RKO (cell line): Measurements from ENCODE around the gene AP2A2.

ENCODE experiments used
- DNase-seq: peaks from one replicate; pipeline ENCODE4 v3.0.0-alpha.2; 2016; ENCODE audit warnings: low spot score

Gene AP2A2

DNA sequence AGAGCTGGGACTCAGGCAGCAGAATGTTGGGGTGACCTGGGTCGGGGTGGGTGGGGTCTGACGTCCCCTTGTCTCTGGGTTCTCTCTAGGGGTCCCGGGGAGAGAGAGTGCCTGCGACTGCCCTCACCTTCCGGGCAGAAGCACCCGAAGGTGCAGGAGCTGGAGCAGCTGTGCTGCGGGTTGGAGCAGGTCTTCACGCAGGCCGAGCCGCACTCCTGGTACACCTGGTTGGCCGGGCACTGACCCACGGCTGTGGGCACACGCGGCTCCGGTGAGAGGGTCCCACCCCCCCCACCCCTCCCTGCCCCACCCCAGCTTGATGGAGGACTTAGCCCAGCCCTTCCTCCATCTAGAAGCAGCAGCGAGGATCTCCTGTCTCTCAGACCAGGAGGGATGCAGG lies 104.4 kb downstream of the AP2A2 start:
- DNase-seq, result no peak

DNA sequence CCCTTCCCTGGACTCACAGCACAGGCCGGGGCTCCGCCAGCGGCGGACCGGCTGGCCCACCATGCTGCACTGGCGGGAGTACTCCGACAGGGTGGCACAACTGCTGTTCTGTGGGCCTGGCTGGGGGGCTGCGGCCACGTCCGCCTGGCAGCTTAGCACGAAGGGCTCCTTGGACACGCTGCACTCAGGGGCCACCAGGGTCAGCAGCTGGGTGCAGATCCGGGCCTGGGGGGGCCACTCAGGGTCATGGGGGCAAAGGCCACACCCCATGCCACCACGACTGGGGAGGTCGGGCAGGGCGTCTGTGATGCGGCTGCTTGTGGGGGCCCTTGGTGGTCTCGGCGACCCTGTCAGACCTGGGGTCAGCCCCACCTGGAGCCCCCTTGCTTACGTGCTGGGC lies 104.9 kb downstream of the AP2A2 start:
- no peak for DNase-seq

DNA sequence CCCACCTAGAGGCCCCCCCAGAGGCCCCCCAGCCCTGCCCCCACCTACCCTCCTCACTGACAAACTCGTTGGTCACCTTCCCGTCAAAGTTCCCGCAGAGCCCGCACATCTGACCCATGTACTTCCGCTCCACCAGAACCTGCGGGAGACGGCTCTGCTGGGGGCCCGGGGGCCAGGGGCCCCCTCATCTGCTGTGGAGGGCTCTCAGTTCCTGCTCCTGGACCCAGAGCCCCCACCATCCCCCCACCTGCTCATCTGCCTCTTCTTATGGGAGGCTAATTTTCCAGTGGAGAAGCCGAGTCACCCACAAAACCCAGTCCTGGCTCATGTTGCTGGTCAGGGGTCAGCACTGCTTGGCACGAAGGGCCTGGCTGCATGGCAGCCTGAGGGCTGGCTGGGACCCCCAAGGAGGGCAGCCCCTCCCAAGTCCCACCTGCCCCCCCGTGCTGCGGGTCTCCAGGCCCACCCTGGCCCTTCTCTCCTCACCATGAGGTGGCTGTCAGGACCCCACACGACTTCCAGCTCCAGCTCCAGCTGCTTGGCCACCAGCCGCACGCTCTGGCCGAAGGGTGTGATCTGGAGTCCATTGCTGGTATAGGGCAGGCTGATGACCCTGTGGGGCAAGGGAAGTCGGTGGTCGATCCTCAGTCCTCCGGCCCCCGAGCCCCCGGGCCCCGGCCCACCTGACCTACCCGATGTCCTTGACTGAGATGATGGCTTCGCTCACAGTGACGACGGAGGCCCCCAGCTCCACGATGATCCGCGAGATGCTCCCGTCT lies 105.6 kb downstream of the AP2A2 start:
- DNase-seq, result no peak

DNA sequence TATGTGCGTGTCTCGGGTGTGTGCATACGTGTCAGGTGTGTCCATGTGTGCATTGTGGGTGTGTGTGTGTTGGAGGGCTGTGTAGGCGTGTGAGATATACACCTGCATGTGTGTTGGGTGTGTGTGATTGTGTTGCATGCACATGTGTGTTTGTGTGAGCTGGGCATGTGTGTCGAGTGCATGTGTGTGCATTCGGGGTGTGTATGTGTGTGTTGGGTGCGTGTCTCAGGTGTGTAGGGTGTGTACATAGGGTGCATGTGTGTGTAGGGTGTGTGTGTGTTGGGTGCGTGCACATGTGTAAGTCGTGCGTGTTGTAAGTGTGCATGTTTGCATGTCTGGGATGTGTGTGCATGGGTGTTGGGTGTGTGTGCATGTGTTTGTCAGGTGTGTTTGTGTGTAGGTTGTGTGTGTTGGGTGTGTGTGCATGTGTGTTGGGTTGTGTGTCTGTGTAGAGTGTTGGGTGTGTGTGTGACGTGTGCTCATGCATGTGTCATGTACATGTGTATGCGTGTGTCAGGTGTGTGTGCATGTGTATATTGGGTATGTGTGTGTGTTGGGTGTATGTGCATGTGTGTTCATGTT lies 106.7 kb downstream of the AP2A2 start:
- DNase-seq, result no peak

DNA sequence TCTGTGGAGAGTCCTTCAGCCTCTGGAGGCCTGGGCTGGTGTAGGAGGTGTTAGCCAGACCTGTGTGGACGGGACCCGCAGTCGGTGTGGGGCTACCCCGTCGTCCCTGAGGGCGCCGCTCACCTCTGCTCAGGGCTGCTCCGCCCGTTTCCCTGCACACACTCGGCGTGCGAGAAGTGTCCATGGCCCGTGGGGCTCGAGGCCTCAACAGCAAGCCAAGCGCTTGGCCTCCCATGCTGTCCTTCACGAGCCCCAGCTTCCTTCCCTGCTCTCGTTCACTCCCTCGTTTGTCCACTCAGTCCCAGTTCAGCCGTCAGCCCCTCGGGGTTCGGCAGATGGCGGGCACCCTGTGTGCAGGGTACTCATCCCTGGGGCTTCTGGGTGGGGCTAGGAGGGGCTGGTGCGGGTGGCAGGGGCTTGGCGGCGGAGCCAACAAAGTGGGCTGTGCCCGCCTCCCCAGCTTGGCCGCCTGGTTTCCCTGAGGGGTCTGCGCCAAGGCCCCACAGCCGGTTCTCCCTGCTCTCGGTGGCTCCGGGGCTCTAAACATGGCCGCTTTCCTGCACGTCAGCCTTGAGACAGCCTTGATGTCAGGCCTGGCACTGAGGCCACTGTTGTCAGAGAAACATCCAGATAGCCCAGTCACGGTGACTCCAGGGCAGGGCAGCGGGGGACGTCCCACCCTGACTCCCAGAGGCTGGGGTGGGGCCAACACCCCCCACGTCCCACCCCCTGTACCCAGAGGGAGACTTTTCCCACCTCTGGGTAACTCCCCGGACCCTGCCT lies 107.5 kb downstream of the AP2A2 start:
- DNase-seq, result no peak

DNA sequence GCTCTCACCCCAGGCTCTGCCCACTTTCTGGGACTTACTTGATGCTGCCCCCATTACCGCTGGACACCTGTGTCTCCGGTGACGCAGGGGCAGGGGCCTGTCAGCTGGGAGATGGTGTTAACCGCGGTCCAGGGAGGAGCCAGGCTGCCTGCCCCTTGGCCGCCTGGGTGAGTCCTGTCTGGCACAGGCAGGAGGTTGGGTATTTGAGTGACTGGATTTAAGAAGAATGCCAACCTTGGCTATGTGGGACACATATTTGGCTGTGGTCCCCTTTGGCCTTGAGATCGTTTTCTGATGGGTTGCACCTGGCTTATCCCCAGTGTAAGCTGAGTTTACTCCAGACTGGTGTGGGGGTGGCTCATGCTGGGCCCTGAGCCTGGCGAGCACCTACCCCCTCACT lies 108.3 kb downstream of the AP2A2 start:
- no peak for DNase-seq

DNA sequence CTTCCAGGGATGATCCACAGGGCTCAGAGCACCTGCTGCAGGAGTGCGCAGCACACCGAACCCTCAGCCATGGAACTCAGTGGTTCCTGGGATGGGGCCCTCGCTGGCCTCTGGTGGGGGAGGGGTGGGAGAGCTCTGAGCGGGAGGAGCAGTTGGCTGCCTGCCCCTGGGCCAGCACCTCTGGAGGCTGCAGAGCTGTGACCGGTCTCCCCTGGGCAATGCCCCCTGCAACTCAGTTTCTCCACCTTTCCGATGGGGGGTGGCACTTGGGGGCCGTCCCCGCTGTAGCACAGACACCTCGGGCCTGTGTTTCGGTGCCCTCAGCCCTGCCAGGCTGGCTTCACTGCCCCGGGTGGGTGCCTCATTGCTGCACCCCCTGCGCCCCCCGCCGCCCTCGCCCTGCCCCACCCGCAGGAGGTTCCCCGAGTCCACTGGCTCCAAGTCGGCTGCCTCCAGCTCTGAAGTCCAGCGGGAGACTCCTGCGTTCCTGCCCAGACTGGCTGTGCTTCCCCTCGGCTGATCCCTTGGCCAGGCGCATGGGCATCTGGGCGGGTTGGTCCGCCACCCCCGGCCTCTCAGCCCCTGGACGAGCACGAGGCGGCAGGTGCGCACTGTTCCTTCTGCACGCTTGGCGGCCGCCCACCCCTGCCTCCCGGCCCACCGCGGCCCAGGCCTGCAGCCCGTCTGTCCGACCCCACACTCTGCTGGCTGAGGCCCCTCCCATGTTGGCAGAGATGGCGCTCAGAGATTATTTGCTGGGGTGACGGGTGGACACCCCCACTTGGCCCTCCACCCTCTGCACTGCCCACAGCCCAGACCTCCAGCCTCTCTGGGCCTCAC lies 109.0 kb downstream of the AP2A2 start:
- DNase-seq, result no peak

DNA sequence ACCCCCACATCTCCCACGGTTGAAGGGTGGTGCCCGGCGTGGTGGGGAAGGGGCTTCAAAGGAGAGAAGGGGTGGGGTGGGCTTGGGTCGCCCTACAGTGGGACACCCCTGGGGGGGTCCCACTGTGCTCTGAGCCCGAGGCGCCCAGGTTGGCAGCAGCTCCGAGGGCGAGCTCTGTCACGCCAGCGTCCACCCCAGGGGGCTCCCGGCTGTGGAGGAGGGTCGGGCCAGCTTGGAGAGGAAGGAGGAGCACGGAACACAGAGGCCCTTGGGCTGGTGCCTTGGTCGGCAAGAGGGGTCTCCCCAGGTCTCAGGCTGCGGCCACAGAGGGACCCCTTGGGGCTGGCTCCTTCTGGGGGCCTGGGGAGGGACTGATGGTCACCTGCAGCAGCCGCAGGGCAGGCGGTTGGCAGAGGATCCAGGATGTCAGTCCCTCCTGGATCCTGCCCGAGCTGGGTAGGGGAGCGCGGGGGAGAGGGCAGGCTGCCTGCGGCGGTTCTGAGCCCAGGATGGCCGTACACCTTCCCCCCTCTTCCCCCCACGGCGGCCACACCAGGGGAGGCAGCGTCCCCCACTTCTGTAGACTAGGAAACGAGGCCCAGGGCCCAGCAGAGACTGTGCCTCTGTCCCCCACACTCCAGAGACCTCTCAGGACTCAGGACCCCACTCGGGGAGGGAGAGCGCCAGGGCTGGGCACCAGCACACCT lies 110.1 kb downstream of the AP2A2 start:
- no peak for DNase-seq

DNA sequence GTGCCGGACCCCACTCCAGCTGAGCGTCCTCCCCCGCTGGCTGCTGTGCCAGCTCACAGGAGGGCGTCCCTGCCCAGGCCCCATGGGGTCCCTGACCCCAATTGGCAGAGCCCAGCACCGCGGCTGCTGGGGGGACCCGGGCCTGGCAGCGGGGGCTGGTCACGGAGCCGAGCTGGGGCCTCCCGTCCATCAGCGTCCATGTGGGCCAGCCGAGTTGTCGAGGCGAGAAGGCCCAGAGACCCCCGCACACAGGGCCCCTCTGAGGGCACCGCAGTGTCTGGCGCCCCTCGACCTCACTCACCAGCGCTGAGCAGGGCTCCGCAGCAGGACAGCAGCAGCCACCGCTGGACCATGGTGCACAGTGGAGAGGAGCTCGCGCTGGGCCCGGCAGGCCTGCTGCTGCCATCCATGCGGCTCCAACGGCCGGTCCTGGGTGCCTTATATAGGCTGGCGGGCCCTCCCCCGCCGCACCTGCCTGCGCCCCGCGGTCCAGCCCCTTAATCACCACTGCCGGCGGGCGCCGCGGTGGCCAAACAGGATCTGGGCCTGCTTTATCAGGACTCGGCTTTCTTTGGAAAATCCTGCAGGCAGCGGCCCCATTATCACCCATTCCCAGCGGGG lies 110.7 kb downstream of the AP2A2 start, which contains the start of gene MUC6:
Gene MUC6 (minus strand): TSS at position 416 of the 621 bp plus-strand sequence. CDS start 63 bp downstream, at position 353.
- no peak for DNase-seq

DNA sequence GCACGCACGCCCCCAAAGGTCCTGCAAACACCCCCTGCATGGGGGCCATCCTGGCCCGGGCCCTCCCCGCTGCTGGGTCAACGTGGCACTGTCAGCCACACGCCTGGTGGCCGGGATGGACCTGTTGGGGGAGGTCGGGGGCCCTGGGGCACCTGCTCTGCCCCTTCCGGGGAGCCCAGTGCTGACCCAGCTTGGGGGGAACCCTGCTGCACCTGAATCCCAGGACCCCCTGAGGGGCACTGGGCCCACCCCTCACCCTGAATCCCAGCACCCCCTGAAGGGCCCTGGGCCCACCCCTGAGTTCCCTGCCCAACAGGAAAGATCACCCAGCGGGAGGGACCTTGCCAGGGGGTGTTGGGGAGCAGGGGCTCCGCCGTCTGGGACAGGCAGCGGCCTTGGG lies 111.3 kb downstream of the AP2A2 start:
- DNase-seq, result no peak

DNA sequence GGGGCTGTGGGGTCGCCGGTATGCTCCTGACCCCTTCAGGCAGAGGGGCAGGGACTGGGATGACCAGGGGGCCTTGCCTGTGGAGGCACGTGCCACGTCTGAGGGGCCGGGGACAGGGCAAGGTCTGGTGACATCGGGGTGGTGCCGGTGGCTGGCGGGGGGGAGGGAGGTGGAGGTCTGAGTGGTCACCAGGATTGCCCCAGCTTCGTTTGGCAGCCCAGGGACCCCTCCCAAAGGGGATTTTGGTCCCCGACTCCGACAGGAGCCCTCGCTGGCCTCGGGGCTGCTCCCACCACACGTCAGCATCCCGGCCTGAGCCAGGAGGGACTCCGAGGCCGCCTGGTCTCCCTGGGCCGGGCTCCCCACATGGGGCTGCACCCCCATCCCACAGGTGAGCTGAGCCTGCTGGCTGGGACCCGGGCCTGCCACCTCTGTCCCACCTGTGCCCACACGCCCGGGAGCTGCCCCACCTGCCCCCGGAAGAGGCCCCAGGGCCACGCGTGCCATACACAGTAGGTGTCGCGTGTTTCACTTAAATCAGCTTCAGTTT lies 111.9 kb downstream of the AP2A2 start:
- no peak for DNase-seq

DNA sequence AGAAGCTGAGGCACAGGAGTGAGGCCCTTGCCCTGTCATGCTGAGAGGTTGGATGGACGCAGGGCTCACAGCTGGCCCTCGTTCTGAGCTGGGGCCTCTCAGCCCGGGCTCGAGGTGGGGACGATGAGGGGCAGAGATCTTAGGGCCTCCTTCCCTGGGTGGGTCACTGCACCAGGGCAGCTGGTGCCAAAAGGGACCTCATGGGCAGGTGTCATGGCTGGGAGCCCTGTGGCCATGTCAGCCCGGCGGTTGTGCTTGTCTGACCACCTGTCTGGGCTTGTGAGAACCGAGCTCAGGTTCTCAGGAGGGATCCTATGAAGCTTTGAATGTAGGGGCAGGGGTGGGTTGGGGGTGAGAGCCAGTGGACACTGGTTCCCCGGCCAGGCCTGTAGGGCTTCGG lies 112.7 kb downstream of the AP2A2 start:
- no peak for DNase-seq

DNA sequence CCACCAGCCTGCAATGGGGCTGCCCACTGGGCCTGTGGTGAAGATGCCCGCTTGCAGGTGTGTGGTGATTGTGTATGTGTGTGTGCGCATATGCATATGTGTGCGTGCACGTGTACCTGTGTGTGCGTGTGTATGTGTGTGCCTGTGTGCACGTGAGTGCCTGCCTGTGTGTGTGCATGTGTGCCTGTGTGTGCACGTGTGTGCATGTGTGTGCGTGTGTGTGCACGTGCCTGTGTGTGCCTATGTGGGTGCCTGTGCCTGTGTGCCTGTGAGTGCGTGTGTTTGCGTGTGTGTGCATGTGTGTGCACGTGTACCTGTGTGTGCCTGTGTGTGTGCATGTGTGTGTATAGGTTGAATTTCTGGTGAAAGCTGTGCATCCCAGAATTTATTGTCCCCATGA lies 113.3 kb downstream of the AP2A2 start:
- no peak for DNase-seq

DNA sequence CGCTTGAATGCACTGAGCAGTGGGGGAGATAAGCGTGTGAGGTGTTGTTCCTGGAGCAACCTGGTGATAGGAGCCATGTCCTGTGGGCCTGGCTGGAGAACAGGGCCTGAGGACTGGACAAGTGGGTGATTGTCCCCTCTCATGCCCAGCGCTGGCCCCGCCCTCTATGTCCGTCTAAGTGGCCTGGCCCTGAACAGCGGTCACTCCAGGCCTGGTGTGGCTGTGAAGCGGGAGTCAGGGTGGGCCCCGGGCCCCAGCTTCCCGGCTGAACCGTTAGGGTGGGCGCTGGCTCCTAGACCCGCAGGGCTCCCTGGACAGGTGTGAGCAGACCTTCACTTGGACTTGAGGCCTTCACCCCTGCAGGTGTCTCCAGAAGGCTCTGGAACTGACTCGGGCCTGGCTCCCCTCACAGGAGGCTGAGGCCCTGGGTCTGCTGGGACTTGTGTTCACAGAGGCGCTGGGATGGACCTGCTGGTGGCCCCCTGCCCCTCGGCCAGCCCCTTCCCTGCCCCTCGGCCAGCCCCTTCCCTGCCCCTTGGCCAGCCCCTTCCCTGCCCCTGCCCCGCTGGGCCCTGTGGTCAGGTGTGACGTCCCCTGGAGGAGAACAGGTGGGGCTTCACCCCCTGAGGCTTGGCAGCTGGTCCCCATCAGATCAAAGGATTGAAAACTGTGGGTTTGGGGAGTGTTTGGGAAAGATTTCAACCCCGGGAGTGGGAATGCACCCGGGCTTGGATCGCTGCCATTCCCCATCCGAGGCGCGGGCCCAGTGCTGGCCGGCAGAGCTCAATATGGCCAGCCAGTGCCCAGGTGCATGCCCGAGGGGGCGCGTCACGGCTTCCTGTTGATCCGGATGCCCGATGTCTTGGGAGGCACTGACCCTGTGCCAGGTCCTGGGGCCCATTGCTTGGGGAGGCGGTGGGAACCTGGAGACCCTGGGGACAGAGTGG lies 114.1 kb downstream of the AP2A2 start:
- no peak for DNase-seq

DNA sequence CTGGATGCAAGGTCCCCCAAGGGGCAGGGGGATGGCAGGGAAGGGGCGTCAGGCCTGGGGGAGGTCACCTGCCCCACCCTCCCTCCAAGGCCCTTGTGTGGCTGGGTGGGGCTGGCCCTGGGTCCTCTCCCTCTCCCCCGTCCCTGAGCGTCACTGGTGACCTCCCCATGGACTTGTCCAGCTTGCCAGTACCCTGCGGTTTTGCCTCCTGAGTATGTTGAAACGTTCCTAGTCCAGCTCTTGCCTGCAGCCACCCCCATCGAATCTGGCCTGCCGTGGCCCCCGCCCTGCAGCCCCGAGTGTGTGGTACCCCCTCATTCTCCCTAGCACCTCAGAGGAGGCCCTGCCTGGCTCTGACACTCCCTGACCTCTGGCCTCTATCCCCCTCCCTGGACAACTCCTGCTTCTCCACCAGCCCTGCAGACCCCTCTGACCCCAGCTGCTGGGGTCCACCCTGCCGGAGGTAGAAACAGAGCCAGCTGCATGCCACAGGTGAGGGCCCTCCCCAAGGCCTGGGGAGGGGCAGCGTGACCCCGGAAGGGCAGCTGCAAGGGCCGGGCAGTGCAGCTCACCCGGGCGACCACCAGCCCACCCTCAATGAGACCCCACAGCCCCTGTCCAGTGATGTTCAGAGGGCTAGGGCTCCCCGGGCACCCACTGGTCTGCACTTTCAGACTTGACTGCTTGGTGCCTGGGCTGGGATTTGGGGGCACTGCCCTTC lies 114.9 kb downstream of the AP2A2 start:
- no peak for DNase-seq

DNA sequence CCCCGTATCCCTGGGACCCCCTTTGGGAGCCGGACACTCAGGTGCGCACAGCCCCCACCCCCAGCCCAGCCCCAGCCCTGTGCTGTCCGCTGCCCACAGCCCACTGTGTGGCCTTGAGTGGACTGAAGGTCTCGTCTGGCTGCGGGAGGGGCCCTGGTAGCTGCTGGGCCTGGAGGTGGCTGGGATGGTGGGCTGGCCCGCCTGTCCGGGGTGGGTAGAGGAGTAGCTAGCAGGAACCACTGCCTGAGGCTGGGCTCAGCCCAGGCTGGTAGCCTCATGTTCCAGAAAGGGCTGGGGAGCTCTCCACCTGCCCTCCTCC lies 115.4 kb downstream of the AP2A2 start:
- no peak for DNase-seq

DNA sequence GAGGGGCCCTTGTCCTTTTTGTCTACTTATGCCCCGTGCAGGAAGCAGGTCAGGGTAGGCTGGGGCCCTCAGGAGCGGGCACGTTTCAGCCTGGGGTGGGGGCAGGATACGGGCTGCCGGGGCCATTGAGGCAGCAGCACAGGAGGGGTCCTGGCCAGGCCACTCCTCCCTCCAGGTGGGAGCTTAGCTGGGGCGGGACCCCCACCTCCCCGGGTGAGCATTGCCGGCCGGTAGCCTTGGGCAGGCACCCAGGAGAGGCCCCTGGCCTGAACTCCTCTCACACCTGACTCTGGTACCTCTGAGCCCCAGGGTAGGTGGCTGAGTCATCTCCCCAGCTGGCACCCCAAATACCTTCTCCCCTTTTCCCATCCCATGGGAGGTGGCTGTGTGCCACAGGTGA lies 115.8 kb downstream of the AP2A2 start:
- DNase-seq, result no peak

DNA sequence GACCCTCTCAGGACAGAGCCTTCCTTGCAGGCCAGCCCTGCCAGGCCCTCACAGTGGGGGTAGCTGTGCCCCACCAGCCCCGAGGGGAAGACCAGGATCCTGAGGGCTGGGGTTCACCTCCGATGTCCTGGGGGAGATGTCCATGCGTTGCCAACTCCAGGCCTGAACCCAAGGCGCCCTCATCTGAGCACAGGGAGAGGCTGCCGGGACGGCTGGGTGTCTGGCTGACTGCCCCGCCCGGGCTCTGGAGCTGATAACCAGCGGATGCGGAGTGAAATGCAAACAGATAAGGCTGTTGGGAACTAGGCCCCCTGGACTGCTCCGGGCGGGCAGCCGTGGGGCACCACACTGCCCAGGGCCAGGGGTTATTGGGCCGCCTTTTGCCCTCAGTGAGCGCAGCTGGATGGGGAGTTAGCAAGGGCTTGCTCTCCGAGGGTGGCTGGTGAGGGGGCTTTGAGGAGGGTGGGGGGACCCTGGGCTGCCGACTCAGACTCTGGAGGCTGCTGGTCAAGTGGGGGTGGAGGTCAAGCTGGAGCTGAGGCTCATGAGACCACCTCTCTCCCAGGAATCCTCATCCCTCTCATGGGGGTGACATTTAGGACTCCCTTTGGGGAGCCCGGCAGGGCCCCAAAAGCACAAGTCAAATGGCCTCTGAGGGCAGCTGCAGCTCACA lies 116.4 kb downstream of the AP2A2 start:
- no peak for DNase-seq
